Fibroblast of lung (primary cell): ENCODE data around the gene KCNJ10. TPM values are rescaled to one million over a fixed set of nuclear protein-coding genes. Genes with fewer than 3 reads are reported as not detected.

ENCODE experiments used
- DNase-seq, 2 donors: peaks; one replicate each; pipeline versions ENCODE4 v3.0.0 to v3.0.0-alpha.2; 2010; ENCODE audit warnings: low read depth in 2 of 2
- H2AFZ ChIP-seq: 2 replicates; pipeline ENCODE4 v1.5.1; 2012; ENCODE audit warnings: low read length, control low read depth, inconsistent platforms
- H3K27ac ChIP-seq: 2 replicates; pipeline ENCODE4 v1.5.1; 2011; ENCODE audit warnings: low read length, control low read depth; ENCODE audit not compliant: insufficient read depth
- H3K27me3 ChIP-seq: 2 replicates; pipeline ENCODE4 v1.5.1; 2011; ENCODE audit warnings: mild to moderate bottlenecking, low read length; ENCODE audit not compliant: control insufficient read depth, insufficient read depth
- H3K36me3 ChIP-seq: 2 replicates; pipeline ENCODE4 v1.5.1; 2011; ENCODE audit warnings: low read length; ENCODE audit not compliant: control insufficient read depth, insufficient read depth
- H3K4me1 ChIP-seq: 2 replicates; pipeline ENCODE4 v1.5.1; 2011; ENCODE audit warnings: low read length; ENCODE audit not compliant: control insufficient read depth, insufficient read depth; ENCODE audit errors: extremely low read depth
- H3K4me2 ChIP-seq: 2 replicates; pipeline ENCODE4 v1.5.1; 2011; ENCODE audit warnings: low read length, control low read depth; ENCODE audit not compliant: insufficient read depth; ENCODE audit errors: extremely low read depth
- H3K4me3 ChIP-seq, 4 experiments: fragments of 200-600 bp in 1 of 4; sonication (generic) in 1 of 4; replicated peaks in 1 of 4; 2 replicates each; pipeline ENCODE4 v1.5.1; 2011 to 2016; ENCODE audit warnings: low read length in 4 of 4, low read depth in 3 of 4, mild to moderate bottlenecking in 3 of 4, control low read depth in 2 of 4, inconsistent platforms in 1 of 4, mixed read lengths in 1 of 4; ENCODE audit not compliant: insufficient read depth in 1 of 4; ENCODE audit errors: control extremely low read depth in 1 of 4
- H3K79me2 ChIP-seq: 2 replicates; pipeline ENCODE4 v1.5.1; 2012; ENCODE audit warnings: mild to moderate bottlenecking, low read length, inconsistent platforms; ENCODE audit not compliant: control insufficient read depth, insufficient read depth
- H3K9ac ChIP-seq: 2 replicates; pipeline ENCODE4 v1.5.1; 2011; ENCODE audit warnings: mild to moderate bottlenecking, low read length, control low read depth; ENCODE audit not compliant: insufficient read depth
- H3K9me3 ChIP-seq: 2 replicates; pipeline ENCODE4 v1.5.1; 2012; ENCODE audit warnings: low read depth, low read length; ENCODE audit not compliant: control insufficient read depth, insufficient read depth
- H4K20me1 ChIP-seq: 2 replicates; pipeline ENCODE4 v1.5.1; 2011; ENCODE audit warnings: low read length; ENCODE audit not compliant: control insufficient read depth, insufficient read depth; ENCODE audit errors: extremely low read depth
- CTCF ChIP-seq, 2 donors: IDR thresholded peaks in 1 of 2; conservative IDR thresholded peaks in 1 of 2; 1 replicate in 1 of 2; 2 replicates in 1 of 2; pipeline ENCODE4 v1.5.1; 2011 to 2012; ENCODE audit warnings: low read length in 2 of 2, control low read depth in 1 of 2, inconsistent platforms in 1 of 2, low read depth in 1 of 2, mild to moderate bottlenecking in 1 of 2
- EZH2 ChIP-seq: IDR thresholded peaks from 2 replicates; pipeline ENCODE4 v1.5.1; 2012; ENCODE audit warnings: low read length, control low read depth, mild to moderate bottlenecking; ENCODE audit errors: missing control alignments
- polyA plus RNA-seq, 2 donors: library from polyadenylated mRNA; depleted of rRNA in 1 of 2; stranded (reverse) in 1 of 2; unstranded in 1 of 2; fragments of >200 nt; gene quantifications; 2 replicates each; pipeline ENCODE4 v1.2.1, GENCODE V29; 2011 to 2012; ENCODE audit warnings: missing spikeins in 1 of 2
- total RNA-seq: library from RNA; depleted of rRNA; stranded (reverse); fragments of >200 nt; gene quantifications from 2 replicates; pipeline ENCODE4 v1.2.1, GENCODE V29; 2014

The KCNJ10 gene
- total and polyA plus RNA-seq, 2 donors (not counting 1 experiment from before 2014, with no cell fraction given): not detected

- peak overlapping the region in 1 of 4 experiments; percentile 22 for H3K4me3 ChIP-seq
- H2AFZ ChIP-seq: peak overlapping the region; percentile 51
- H4K20me1 ChIP-seq: no peaks in the 10 kb centered on the region
- H3K4me1 ChIP-seq: no peaks in the 10 kb centered on the region
- H3K36me3 ChIP-seq: no peaks in the 10 kb centered on the region
- no peaks in the 10 kb centered on the region for H3K79me2 ChIP-seq
- H3K27me3 ChIP-seq: peaks cover 14% of the 10 kb centered on the region
- DNase-seq: peak; percentile 17 to 36
- TF ChIP-seq EZH2 (no peak), CTCF (conservative IDR thresholded peaks at IDR 0.05 in 1 of 2, IDR thresholded peaks at IDR 0.05 in 1 of 2; ENCODE audit: low read depth in 1 of 2, low read length in 2 of 2) (peak; percentile 52 to 54)
- H3K9ac ChIP-seq: no peak overlapping the region
- H3K9me3 ChIP-seq: no peaks in the 10 kb centered on the region
- peak overlapping the region; percentile 28 for H3K4me2 ChIP-seq
- no peak overlapping the region for H3K27ac ChIP-seq
These were observed 23.4 kb downstream of the KCNJ10 start for GRCh38 chr1:160046494-160047110.

- Histone ChIP-seq H3K4me1 (no peaks in the 10 kb centered on the region), H4K20me1 (no peaks in the 10 kb centered on the region), H2AFZ (no peak overlapping the region), H3K27me3 (peaks cover 12% of the 10 kb centered on the region), H3K4me3 (no peak overlapping the region), H3K36me3 (no peaks in the 10 kb centered on the region), H3K9me3 (no peaks in the 10 kb centered on the region), H3K27ac (no peak overlapping the region), H3K4me2 (no peak overlapping the region), H3K9ac (no peak overlapping the region), H3K79me2 (no peaks in the 10 kb centered on the region)
- no peak for DNase-seq
- TF ChIP-seq CTCF (conservative IDR thresholded peaks at IDR 0.05 in 1 of 2, IDR thresholded peaks at IDR 0.05 in 1 of 2; ENCODE audit: low read depth in 1 of 2, low read length in 2 of 2) (no peak), EZH2 (no peak)
These were observed 24.3 kb downstream of the KCNJ10 start for GRCh38 chr1:160045653-160046052.

- Histone ChIP-seq H3K9me3 (no peaks in the 10 kb centered on the region), H4K20me1 (no peaks in the 10 kb centered on the region)
- DNase-seq: no peak
These were observed 26.4 kb downstream of the KCNJ10 start for GRCh38 chr1:160043543-160043942.

More at GRCh38 chr1:160043543-160043942, 26.4 kb downstream of the KCNJ10 start:
- TF ChIP-seq CTCF (conservative IDR thresholded peaks at IDR 0.05 in 1 of 2, IDR thresholded peaks at IDR 0.05 in 1 of 2; ENCODE audit: low read depth in 1 of 2, low read length in 2 of 2) (no peak), EZH2 (no peak)
- Histone ChIP-seq H3K79me2 (no peaks in the 10 kb centered on the region), H3K4me1 (no peaks in the 10 kb centered on the region), H3K36me3 (no peaks in the 10 kb centered on the region), H3K27ac (no peak overlapping the region), H2AFZ (no peak overlapping the region), H3K4me3 (no peak overlapping the region), H3K4me2 (no peak overlapping the region), H3K9ac (no peak overlapping the region), H3K27me3 (peaks cover 12% of the 10 kb centered on the region)
